Measurements from ENCODE around the gene SGTB.
A peak's percentile ranks its signal among the peaks of the same experiment; 100 is the strongest.
"Not testable (repeated sequence)": the region's sequence is repeated elsewhere in the genome, so short reads cannot be mapped to it uniquely, and the experiment has no call there.

Gene SGTB

DNA sequence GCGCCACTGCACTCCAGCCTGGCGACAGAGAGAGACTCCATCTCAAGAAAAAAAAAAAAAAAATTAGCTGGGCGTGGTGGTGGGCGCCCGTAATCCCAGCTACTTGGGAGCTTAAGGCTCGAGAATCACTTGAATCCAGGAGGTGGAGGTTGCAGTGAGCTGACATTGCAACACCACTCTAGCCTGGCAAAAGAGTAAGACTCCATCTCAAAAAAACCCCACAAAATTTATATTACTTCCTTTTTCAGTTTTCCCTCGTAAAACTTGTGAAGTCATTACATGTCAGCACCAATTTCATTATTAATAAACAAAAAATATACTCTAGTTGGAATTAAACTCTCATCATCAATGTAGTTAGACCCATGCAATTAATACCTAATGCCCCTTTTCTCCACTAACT, 53.2 kb downstream of the SGTB start:
- no peak for DNase-seq (ENCODE audit: low read depth)

DNA sequence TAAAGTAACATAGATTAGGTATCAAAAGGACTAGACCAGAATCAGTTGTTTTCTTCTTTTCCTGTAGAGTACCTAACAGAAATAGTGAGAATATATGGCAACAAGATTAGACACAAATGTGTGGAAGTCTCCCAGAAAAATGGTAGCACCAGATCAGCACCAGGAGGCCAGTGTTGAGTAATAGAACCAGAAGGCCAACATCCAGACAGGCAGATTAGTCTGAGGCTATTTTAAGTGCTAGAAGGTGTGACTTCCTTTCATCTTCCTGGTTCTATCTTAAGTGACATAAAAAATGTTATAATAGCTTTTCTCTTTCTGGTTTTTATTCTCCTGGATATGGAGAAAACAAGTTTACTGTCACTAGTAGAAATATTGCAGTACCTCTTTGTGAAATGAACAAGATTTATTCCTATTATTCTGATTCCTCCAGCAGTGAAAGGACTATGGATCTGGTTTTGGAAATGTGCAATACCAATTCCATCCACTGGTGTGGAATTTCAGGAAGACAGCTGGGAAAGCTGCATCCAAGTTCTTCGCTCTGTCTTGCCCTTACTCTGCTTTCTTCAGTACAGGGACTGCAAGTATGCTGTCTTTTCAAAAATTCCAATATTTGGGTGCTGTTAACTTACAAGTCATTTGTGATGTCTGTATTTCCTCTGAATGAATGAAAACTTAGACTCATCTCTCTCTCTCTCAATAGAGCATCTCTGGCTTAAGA, 57.9 kb downstream of the SGTB start:
- no peak for DNase-seq (ENCODE audit: low read depth)

DNA sequence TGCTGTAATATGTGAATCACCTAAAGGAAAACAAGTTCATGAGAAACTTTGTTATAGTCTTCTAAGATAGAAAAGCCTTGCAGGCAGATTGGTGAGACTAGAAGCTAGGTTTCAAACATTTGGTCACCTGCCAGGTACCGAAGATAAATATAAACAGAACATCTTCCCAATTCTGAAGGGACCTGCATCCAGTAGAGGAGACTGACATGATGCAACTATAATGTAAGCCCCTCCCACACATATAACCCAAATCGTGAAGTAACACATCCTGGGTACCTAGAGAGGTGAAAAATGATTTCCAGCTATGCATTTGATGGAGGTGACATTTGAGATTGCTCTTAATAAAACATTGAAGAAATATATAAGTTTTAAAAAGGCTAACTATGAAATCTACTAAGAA, 67.2 kb downstream of the SGTB start:
- no peak for DNase-seq (ENCODE audit: low read depth)

DNA sequence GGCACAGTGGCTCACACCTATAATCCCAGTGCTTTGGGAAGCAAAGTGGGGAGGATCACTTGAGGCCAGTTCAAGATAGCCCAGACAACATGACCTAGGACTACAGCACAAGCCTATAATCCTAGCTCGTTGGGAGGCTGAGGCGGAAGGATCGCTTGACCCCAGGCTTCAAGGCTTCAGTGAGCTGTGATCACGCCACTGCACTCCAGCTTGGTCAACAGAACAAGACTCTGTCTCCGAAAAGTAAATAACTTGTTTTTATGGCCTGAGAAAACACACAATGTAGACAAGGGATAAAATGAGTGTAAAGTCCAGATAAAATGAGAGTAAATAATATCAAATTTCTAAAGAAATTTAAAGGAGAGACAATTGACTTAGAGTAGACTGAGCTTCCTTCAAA, 70.8 kb downstream of the SGTB start:
- no peak for DNase-seq (ENCODE audit: low read depth)

DNA sequence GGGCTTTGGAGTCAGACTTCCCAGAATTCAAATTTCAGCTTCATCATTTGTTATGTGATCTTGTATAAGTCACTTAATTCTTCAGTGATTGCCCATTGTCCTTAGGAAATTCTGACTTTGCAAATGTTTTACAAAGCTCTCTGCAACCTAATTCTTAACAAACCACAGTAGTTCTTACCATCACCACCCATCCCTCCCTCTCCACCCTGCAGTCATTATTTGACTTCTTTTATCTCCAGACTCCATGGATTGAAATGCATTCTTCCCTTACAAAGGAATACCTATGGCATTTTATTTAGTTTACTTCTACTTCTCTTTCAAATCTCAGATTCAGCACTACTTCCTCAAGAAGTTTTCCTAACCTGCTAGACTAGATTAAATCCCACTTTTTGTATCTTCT, 74.0 kb downstream of the SGTB start:
- DNase-seq (ENCODE audit: low read depth), result no peak

DNA sequence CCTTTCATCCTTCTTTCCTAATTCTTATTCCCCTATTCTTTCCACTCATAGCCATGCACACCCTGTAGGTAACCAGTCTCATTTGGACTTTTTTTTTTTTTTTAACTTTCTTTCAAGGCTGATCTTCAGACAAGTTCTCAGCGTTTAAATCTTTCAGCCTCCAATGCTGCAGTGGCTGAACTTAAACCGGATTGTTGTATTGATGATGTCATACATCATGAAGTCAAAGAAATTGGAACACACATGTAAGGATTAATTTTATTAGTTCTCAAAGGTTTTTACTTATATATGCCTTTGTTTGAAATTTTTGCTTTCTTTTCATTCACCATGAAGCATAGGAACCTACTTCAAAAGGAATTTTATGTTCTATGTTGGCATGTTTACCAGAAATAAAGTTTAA, 75.0 kb downstream of the SGTB start:
- DNase-seq (ENCODE audit: low read depth), result no peak

DNA sequence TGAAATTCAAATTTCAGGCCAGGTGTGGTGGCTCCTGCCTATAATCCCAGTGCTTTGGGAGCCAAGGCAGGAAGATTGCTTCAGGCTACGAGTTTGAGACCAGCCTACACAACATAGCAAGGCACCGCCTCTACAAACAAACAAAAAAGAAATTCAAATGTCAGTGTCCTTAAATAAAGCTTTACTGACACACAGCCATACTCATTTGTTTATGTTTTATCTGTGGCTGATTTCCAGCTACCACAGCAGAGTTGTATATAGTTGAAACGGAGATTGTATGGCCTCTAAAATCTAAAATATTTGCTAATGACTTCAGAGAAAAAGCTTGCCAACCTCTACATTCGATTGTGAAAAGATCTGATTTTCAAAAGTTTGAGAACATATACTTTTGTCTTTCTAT, 81.7 kb downstream of the SGTB start:
- DNase-seq (ENCODE audit: low read depth), result no peak

DNA sequence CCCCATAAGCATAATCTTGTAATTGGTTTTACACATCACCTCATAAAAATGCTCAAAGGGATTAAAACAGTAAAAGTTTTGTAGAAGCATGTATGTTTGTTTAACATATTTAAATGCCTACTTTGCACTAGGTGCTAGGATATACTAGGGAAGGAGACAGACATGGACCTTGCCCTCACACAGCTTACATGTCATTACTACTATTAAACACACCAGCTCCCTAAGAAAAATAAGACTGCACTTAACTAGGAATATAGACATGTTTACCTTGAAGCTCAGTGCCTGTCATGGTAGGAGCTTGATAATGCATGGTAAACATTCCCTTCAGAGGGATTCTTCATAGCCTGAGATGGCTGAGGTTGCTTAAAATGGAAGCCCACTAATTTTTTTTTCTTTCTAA, 90.9 kb downstream of the SGTB start:
- no peak for DNase-seq (ENCODE audit: low read depth)

DNA sequence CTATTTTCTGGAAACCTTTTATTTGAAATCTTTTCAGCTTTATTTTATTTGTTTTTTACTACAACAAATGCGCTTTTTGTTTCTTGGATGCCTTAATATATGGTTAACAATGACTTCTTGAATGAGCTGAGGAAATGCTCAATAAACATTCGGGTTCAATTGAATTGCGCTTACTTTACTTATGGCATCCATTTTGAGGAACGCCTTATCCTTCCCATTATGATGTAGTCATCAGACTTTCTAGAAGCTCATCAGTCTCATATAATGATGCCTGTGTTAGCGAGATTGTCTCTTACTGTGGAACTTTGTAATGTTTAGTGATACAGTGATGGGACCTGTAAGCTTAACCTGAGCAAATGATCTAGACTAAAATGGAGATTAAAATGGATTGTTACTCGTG, 96.2 kb downstream of the SGTB start:
- no peak for DNase-seq (ENCODE audit: low read depth)

DNA sequence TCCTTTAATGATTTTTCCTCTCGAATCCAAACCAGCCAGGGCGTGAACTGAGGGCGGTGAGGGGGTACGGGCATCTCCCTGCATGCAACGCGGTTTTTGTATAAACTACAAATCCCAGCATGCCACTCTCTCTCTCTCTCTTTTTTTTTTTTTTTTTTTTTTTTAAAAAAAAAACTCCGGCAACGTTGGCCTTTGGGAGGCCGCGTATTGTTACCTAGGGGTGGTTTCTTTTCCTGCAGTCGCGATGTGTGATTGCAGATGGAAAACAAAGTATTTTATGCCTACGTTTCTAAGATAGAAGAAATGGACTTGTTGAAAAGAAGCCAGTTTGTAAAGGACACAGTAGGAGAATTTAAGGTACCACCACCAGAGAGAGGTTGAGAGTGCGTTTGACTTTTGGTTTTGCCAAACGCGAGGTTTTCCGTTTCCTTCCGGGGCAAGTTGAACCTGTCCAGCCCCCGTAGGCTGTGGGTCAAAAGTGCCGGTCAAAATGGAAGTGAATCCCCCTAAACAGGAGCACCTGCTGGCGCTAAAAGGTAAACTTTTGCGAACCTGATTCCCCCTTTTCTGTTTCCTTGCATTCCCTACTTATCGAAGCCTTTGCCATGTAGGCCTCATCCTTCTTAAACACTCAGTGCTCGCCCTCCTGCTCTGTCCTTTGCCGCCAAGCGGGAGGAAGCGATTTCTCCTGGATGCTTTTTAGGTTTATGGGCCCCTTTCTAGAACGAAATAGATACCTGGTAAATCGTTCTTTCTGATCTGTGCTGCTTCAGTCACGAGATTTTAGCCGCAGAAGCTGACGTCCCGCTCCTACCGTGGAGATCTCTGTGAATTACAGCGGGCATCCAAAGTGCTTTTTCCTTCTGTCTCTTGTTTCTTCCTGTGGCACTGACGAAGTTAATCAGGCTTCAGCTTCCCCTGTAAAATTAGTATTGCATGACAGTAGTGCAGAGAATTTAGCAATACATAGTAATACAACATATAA, 97.0 kb downstream of the SGTB start, which contains the start of the genes SHLD3 and TRAPPC13:
Gene SHLD3 (plus strand): TSS at position 457 of the 985 bp plus-strand sequence. CDS start 4,561 bp downstream, outside the sequence.
Gene TRAPPC13 (plus strand): TSS at position 457 of the 985 bp plus-strand sequence. CDS start 34 bp downstream, at position 491.
- peak; percentile 75 for DNase-seq (ENCODE audit: low read depth)

DNA sequence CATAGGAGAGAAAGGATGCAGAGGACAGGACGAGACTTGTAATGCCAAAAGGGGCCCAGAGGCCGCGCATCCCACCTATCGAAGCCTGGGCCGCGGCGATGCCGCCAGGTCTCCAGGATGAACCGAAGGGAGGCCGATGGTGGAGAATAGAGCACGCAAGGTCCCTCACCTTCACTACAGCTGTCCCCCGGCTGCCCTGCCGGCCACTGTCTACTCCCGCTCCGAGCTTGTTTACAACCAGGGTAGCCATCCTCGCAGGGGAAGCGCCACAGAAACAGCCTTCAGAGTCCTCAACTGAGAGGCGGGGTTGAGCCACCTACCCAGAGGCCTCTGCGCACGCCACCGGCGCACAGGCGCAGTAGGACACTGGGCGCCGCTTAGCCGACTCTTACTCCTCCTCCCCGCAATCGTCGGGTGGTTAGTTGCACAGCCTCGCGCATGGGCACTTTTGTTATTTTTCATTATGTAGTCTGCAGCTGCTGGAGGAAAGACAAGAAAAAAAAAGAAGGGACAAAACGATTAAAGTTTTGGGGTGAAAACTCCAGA, 97.8 kb downstream of the SGTB start, which contains the start of gene TRIM23:
Gene TRIM23 (minus strand): TSS at position 309 of the 546 bp plus-strand sequence. CDS start 59 bp downstream, at position 250.
- peak; percentile 85 for DNase-seq (ENCODE audit: low read depth)

DNA sequence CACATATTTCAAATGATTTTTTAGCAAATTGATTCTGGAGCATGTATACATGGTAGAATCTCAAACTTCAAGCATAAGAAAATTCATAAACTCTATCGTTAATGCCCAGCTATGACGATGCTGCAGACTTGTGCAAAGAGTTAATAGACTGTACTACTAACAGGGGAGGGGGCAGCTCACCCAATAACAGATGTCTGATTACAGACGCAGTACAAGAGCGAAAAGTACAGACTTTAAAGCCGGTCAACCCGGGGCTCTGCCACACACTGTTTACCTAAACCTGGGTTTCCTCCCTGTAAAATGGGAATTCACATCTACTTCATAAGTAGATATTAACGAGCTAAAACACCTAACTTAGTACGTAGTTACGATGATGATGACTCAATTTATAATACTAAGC, 98.4 kb downstream of the SGTB start:
- no peak for DNase-seq (ENCODE audit: low read depth)

DNA sequence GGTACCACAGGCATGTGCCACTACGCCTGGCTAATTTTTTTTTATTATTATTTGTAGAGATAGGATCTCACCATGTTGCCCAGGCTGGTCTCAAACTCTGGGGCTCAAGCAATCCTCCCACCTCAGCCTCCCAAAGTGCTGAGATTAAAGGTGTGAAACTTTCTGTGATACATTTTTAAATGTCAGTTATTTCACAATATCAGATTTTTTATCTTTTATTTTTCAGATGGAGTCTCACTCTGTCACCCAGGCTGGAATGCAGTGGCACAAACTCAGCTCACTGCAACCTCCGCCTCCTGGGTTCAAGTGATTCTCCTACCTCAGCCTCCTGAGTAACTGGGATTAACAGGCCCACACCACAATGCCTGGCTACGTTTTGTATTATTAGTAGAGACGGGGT, 99.9 kb downstream of the SGTB start:
- not testable (repeated sequence) for DNase-seq (ENCODE audit: low read depth)

DNA sequence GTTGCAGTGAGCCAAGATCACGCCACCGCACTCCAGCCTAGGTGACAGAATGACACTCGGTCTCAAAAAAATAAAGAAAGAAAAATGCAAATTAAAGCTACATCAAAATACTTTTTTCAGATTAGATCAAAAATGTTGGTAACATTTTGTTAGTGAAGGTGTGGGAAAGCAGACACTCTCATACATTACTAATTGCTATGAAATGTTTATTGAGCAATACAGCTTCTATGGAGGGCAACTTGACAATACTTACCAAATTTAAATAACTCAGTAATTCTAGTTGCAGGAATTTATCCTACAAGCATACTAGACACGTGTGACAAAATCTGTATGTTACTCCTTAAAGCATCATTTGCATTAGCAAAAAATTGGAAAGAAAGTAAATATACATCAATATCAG, 101.9 kb downstream of the SGTB start:
- no peak for DNase-seq (ENCODE audit: low read depth)
